ENCODE results near the gene ZKSCAN1.

DNA sequence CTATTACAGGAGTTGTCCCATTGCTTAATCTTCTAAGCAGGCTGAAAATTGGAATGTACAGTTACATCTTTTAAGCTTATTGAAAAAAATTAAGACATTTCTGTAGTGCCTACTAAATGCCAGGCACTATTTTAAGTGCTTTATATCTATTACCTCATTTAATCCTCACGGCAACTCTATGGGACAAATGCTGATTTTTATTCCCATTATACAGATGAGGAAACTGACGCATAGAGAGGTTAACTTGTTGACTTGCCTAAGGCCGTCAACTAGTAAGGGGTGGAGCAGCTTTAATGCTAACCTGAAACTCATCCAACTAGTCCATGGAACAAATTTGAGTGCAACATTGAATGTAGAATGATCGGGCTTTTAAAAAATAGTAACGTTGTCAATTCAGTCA, 2.5 kb downstream of the ZKSCAN1 start:
- no peak for TF ChIP-seq EZH2 (IDR thresholded peaks at IDR 0.05; ENCODE audit: low read depth)
- TF ChIP-seq CTCF (conservative IDR thresholded peaks at IDR 0.05), result no peak

All from PC-9 (cell line).